Hindlimb muscle (tissue), 1 donor: ENCODE results near the gene GINS3. TPM values are rescaled to one million over a fixed set of nuclear protein-coding genes. Genes with fewer than 3 reads are reported as not detected.
"Not testable (repeated sequence)": the region's sequence is repeated elsewhere in the genome, so short reads cannot be mapped to it uniquely, and the experiment has no call there.

Source experiments
- DNase-seq: peaks from one replicate; pipeline ENCODE4 v3.0.0-alpha.2; 2013
- polyA plus RNA-seq: library from polyadenylated mRNA; unstranded; fragments of 120-200 nt; gene quantifications from one replicate; pipeline ENCODE4 v1.2.1, GENCODE V29; 2013; ENCODE audit not compliant: insufficient read length

GINS3 gene
- polyA plus RNA-seq, 1 donor, result 7.1 TPM

DNA sequence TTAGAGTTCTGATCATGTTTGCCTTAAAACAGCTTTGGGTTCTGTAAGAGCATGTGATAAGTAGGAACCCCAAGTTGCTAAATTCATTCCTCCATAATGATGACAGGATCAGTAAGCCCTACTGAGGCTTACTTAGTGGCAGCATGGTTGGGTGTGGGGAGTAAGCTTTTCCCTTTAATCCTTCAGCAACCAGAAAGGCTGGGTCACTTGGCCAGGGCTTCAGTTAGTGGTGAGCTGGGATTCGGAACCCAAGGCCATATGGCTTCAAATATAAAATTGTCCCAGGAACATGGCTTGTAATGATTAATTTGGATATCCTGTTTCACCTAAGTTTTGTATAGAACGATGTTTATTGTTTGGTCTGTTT lies 850 bp downstream of the GINS3 start:
- DNase-seq, result no peak

DNA sequence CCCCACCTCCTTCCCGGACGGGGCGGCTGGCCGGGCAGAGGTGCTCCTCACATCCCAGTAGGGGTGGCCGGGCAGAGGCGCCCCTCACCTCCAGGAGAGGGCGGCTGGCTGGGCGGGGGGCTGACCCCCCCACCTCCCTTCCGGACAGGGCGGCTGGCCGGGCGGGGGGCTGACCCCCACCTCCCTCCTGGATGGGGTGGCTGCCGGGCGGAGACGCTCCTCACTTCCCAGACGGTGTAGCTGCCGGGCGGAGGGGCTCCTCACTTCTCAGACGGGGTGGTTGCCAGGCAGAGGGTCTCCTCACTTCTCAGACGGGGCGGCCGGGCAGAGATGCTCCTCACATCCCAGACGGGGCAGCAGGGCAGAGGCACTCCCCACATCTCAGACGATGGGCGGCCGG lies 4.6 kb downstream of the GINS3 start:
- not testable (repeated sequence) for DNase-seq

GRCh38 chr16:58399718-58400633 lies 7.7 kb downstream of the GINS3 start:
- DNase-seq, result no peak

- DNase-seq, result not testable (repeated sequence)
Observed at GRCh38 chr16:58401305-58401704, 9.0 kb downstream of the GINS3 start.

DNA sequence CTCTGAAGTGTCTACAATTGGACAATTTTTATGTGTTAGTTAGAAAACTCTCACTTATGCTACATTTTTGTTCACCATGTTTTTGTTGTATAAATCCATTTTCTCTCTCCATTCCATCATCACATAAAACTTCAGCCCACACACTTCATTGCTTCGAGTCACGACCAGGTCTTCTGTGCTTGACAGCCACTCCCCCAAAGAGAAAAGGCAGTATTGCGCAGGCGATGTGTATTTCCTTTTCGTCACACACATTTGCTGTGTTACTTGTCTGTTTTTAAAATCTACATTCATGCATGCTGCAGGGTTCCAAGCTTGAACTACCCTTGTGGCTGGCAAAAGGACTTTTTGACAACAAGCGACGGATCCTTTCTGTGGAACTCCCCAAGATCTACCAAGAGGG lies 10.5 kb downstream of the GINS3 start:
- DNase-seq, result no peak

DNA sequence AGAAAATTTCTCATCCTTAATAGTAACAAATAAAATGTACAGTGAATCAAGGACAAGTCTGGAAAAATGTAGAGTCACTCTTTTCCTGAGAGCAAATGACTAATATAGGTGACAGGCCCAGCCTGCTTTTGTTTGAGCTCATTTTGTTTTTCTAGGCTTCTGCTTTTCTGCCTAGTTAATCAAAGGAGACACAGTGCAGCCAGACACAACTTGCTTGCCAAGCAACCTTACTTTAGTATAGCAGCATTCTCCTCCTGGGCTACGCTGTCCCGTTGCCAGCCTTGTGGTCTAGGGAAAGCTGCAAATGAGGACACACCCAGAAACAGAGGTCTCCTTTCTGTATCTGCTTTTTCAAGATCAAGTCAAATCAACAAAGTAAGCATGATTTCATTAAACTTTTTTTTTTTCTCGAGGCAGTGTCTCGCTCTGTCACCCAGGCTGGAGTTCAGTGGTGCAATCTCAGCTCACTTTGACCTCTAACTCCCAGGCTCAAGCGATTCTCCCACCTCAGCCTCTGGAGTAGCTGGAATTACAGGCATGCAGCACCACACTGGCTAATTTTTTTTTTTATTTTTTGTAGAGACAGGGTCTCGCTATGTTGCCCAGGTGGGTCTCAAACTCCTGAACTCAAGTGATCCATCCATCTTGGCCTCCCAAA lies 17.2 kb downstream of the GINS3 start:
- no peak for DNase-seq

DNA sequence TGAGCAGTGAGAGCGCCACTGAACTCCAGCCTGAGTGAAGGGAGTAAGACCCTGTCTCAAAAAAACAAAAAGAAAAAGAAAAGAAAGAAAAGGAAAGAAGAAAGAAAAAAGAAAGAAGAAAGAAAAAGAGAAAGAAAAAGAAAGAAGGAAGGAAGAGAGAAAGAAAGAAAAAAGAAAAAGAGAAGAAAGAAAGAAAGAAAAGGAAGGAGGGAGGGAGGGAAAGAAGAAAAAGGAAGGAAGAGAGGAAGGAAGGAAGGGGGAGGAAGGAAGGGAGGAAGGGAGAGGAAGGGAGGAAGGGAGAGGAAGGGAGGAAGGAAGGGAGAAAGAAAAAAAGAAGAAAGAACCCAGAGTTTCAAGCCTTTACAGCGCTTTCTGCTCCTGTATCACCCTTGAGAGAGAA lies 19.1 kb downstream of the GINS3 start:
- DNase-seq, result no peak

GRCh38 chr16:58411736-58412614 lies 19.7 kb downstream of the GINS3 start:
- DNase-seq, result no peak

GRCh38 chr16:58412615-58412970 lies 20.3 kb downstream of the GINS3 start:
- not testable (repeated sequence) for DNase-seq

DNA sequence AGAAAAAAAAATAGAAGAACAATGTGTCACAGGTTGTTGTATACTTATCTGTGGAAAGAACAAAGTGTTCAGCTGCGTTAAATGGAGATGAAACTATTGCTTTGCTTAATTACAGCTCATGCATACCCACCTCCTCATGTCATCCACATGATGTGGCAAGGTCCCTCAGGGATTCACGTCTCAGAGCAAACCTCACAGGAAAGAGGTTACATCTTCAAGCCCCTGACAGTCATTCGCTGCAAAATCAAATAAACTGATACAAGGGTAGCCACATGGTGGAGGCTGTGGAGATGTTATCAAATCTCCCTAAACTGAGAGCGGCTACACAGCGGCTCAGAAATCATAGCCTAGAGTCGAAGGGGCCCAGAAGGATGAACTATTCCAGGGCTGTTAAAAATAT lies 21.1 kb downstream of the GINS3 start:
- DNase-seq, result no peak

- no peak for DNase-seq
Observed at GRCh38 chr16:58415003-58415402, 22.7 kb downstream of the GINS3 start.

GRCh38 chr16:58415961-58416360 lies 23.7 kb downstream of the GINS3 start:
- DNase-seq, result not testable (repeated sequence)

DNA sequence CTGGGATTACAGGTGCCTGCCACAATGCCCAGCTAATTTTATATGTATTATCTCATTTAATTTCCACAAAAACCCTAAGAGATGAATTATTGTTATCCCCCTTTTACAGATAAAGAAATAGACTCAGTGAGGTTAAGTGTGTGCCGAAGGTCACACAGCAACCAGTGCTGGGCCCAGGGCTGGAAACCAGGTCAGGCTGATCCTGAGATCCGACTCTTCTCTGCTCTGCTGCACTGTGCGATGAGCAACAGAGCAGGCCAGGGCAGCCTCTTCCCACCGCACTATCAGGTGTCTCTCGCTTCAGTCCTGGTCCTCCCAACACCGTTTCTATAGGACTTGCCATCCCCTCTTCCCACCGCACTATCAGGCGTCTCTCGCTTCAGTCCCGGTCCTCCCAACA lies 24.8 kb downstream of the GINS3 start:
- no peak for DNase-seq

DNA sequence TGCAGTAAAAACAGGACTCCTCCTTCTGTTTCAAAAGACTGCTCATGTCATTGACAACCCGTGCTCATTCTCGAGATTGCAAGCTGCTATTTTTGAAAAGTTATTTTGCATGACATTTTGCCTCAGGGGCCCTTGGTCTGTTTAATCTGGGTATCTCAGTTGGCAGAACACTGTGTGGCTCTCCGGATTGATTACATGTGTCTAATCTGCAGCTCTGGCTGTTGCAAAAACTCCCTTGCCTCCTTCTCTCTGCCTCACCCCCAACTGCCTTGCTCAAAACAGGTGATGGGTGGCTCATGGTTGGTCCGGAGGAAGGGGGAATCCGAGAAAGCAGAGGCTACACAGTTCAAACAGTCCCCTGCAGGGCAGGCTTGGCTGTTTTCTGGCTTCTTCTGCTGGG lies 25.3 kb downstream of the GINS3 start:
- no peak for DNase-seq

DNA sequence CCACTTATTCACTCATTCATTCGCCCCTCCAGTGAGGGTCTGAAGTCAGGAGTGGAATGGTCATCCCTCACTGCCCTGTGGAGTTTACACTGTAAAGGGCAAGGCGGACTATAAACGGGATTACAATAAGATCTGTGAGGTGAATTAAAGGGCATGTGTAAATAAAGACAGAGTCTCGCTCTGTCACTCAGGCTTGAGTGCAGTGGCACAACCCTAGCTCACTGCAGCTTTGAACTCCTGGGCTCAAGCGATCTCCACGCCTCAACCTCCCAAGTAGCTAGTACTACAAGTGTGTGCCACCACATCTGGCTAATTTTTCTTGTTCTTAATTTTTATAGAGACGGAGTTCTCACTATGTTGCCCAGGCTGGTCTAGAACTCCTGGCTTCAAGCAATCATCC lies 25.8 kb downstream of the GINS3 start:
- no peak for DNase-seq

DNA sequence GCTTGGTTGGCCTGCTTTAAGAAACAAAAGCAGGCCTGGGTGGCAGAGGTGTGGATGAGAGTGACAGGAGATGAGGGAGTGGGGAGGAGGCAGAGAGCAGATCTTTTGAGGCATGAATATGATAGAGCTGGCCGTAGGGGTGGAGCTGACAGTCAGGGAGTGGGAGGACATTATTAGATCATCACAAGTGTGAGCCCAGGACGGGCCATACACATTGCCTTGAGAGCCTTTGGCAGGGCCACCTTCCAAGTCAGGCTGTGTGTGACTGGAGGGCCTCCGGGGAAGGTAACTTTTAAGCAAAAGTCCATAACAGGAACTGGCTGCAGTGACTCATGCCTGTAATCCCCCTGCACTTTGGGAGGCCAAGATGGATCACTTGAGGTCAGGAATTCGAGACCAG lies 26.3 kb downstream of the GINS3 start:
- no peak for DNase-seq

DNA sequence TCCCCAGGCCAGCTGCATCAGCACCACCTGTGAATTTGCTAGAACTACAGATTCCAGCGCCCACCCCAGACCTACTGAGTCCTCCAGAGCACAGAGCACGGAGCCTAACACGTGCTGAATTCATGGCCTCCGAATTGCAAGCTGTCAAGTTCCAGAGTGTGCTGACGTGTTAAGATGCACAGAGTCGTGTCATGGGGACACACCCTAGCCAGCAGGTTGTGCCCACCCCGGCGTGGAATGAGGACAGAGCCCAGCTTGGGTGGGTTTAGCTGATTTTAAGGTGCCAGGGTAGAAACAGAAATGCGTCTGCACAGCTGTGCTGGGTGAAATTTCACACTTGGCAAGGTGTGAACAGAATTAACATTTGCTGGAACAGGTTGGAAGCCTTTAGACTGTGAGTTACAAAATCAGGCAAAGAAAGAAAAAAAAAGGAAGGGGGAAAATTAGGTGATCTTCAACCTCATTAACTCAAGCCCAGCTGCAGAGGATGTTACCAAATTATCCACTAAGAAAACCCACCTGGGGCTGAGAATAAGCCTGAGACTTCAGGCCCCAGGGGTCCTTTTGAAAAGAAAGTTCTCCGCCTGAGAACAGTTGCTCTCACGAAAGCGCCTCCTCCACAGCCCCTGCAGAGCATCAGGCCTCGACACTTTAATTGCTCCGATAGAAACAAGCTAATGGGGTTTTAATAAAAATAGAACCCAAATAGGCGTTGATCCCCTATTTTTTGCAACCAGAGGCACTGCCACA lies 27.1 kb downstream of the GINS3 start:
- no peak for DNase-seq

DNA sequence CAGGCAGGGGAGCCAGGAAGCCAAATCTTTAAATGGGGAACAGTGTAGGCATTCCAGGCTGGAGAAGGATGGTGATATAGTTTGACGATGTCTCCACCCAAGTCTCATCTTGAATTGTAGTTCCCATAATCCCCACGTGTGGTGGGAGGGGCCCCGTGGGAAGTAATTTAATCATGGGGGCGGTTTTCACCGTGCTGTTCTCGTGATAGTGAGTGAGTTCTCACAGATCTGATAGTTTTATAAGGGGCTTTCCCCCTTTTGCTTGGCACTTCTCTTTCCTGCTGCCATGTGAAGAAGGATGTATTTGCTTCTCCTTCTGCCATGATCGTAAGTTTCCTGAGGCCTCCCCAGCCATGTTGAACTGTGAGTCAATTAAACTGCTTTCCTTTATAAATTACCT lies 28.8 kb downstream of the GINS3 start:
- DNase-seq, result no peak

DNA sequence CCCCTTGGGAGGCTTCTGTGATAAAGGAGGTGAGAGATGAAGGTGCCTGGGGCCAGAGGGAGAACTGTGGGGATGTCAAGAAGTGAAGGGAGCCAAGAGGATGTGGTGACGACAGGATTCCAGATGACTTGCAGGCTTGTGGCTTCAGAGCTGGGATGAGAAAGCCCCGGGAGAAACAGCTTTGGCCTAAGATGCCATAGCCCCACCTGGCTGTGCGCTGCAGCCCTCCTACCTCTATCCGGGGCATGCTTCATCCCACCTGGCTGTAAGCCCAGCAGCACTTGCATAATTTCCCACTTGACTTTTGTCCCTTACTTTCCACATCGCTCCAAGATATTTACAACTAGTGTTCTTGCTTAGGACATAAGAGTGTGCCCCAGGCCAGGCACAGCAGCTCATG lies 29.3 kb downstream of the GINS3 start:
- DNase-seq, result no peak

- no peak for DNase-seq
Observed at GRCh38 chr16:58422809-58423208, 30.5 kb downstream of the GINS3 start.

DNA sequence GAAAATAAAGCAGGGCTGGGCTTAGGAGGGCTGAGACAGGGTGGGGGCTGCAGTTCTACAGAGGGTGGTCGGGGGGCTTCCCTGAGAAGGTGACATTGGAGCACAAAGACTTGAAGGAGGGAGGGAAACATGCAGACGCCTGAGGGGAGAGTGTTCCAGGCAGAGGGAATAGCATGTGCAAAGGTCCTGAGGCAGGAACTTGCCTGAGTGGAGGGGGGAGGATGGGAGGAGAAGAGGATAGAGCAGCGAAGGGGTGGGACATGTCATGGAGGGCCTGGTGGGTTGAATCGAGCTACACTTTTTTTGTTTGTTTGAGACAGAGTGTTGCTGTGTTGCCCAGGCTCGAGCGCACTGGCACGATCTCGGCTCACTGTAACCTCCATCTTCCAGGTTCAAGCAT lies 33.0 kb downstream of the GINS3 start:
- no peak for DNase-seq

DNA sequence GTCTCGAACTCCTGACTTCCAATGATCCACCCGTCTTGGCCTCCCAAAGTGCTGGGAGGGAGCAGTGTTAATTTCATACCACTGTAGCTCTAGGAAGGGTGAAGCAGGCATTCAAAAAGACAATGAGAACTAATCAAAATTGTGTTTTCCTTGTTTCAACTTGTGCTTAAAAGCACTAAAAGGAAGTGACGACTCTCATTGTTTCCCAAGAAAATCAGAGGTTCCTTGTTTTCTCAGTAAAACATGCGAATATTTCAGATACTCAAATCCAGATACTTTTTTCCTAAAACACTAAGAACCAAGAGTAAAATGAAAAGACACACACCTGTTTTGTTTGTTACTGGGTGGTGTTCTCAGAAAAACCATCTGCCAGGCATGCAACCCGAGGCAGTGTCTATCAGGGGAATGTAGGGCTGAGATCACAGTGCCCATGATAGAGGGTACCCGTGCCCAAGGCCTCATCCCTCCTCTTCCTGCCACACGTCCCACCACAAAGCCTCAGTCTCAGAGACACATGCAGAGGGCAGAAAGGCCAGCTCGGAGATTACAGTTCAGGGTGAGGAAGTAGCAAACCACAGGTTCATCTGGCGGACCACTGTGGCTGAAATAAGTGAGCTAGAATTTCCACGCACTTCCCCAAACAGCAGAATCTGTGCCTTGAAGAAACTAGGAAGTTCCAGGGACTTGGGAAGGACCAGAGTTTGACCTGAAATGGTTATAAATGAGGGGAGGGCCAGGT lies 33.7 kb downstream of the GINS3 start:
- peak; percentile 25 for DNase-seq
